CD4-positive, alpha-beta T cell treated with Interleukin-10 for 1 hour (primary cell): ENCODE data around the gene KRT5.
"Not testable (repeated sequence)": the region's sequence is repeated elsewhere in the genome, so short reads cannot be mapped to it uniquely, and the experiment has no call there.

Experiments used
- DNase-seq: peaks from one replicate; pipeline ENCODE4 v3.0.0-alpha.2; 2020

Gene KRT5

DNA sequence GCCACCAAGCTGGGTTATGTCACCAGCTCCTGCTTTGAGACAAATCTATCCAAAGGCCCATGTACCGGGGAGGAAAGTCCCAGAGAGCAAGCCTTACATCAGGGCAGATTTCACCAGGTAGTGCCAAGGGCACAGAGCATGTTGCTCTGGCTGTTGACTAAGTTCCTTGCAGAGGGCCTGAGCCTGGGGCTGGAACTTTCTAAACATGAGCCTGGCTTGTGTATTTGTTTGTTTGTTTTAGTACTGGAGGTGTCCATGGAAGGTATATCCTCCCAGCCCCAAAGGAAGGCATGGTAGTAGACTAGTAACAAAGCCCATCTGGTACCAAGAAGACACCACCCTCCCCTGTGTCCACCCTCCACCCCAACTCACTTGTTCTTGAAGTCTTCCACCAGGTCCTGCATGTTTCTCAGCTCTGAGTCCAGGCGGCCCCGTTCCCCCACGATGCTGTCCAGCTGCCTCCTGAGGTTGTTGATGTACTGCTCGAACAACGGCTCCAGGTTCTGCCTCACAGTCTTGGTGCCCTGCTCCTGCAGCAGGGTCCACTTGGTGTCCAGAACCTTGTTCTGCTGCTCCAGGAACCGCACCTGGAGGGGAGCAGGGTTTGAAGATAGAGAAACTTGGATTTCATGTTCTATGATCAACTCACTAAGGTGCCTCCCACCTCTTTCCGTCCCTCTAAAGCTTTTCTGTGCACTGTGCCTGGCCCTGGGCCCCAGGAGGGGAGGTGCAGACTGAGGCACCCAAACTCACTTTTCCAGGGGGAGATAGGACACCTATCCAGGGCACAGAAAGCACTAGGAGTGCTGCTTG, 1.4 kb downstream of the KRT5 start:
- DNase-seq = no peak

DNA sequence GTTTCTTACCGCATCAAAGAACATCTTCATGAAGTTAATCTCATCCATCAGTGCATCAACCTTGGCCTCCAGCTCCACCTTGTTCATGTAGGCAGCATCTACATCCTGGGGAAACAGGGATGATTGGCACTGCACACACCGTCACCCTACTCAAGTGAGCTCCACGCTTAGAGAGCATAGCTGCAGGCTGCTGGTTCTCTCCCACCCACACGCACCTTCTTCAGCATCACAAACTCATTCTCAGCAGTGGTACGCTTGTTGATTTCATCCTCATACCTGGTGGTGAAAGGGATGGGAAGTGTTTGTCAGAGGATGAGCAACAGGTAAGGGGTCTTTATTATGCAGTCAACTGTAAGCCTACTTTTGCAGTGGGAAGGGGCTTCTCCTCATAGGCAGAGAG, 2.3 kb downstream of the KRT5 start:
- no peak for DNase-seq

DNA sequence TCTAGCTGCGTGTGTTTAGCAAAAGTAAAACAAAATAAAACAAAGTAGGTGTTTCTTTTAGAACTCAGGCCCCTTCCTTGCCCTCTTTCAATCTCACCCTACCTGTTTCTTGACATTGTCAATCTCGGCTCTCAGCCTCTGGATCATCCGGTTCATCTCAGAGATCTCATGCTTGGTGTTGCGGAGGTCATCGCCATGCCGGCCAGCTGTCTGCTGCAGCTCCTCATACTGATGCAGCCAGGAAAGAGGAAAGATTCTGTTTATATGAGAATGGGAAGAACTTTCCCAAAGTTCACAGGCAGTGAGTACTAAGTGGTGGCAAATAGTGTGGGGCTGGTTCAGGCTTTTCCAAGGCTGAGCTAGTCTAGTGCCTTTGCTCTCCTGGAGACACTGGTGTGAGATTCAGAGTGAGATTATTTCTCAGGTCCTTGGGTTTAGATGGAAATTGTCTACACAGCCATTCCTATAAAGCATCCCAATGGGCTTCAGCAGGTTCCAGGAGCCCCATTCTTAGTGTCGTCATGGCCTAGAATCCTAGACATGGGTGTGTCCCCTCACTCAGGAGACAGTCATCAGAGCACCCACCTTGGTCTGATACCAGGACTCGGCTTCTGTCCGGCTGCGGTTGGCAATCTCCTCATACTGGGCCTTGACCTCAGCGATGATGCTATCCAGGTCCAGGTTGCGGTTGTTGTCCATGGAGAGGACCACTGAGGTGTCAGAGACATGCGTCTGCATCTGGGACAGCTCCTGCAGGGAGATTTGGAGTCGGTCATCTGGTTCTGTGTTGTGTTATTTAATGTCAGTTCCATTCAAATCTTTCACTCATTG, 3.0 kb downstream of the KRT5 start:
- DNase-seq = no peak

DNA sequence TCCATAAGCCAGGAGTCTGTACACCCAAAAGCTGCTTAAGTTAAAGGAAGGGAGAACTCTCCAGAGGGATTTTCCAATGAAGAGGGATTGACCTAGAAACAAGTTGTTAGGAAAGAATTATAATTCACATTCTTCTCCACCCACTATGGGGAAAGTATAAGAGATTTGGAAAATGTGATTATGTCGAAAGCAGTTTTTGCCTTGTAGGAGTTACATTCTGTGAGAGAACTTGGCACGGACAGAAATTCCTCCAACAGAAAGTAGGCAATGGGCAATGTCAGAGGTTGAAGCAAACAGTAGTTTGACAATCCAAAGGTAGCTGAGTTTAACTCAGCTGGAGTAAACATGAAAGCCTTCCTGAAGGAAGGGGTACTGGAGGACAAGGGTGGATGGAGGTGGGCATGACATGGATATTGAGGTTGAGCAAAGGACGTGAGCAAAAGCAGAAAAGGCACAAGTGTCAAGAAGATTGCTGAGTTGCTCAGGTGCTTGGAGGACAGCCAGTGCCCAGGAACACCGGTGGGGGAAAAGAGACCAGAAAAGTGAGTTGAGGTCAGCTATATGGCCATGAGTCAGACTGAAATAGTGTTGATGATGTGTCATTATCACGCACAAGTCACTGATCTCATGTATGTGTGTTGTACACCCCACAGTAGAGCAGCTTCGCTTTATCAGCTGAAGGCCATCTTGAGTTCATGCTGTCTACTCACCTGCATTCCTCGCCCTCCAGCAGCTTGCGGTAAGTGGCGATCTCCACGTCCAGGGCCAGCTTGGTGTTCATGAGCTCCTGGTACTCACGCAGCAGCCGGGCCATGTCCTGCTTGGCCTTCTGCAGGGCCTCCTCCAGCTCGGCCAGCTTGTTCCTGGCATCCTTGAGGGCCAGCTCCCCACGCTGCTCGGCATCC, 4.0 kb downstream of the KRT5 start:
- DNase-seq = no peak

DNA sequence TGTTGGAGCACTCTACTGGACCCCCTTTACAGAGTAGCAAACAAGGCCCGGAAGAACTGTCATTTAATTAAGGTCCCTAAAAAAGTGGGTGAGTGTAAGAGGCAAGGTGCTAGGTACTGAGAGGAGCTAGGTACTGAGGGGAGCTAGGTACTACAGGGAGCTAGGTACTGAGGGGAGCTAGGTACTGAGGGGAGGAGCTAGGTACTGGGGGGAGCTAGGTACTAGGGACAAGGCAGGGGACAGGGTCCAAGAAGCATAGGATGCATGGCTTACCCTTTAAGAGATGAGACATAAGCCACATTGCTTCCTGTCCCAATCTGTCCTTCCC, 4.9 kb downstream of the KRT5 start:
- DNase-seq = no peak

DNA sequence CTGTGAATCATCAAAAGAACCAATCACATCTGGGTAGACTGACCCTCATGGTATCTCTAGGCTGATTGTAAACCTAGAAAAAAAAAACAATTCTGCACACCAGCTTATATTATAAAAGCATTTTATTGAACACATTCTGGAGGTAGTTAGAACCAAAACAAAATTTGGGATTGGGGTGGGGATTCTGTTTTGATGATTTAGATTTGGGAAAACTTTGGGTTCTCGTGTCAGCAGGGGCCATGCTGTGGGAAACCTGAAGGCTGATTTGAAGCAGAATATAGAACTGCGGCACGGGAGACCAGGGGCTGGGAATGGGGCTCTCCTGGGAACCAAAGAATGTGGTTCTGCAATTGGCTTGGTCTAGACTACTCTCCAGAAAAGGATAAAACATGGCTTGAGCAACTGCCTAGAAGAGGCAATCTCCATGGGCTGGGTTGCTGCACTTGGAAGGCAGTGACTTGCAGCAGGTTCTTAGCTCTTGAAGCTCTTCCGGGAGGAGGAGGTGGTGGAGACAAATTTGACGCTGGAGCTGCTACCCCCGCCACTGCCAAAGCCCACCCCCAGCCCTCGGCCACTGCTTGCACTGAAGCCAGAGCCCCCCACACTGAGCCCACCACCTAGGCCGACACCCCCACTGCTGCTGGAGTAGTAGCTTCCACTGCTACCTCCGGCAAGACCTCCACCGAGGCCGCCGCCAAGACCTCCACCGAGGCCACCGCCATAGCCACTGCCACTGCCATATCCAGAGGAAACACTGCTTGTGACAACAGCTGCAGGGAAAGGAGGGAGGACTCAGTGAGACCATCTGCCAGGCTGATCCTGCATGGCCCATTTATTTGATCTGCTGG, 5.5 kb downstream of the KRT5 start:
- no peak for DNase-seq

DNA sequence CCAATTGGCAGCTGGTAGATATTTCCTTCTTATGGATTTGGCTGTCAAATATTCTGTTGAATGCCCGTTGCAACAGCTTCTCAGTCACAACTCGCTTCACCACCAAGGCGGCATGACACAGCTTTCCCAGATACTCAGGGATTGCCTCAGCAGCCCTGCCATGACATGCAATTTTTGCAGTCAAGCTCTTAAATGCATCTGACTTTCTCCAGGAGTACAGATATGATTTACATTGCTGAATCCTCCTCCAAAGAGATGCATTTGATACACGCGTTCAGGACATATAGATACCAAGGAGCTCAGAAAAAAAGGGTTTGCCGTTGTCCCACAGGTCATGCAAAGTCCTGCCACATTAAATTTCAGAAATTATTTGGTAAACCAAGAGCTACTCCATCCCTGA, 6.5 kb downstream of the KRT5 start:
- DNase-seq = no peak

DNA sequence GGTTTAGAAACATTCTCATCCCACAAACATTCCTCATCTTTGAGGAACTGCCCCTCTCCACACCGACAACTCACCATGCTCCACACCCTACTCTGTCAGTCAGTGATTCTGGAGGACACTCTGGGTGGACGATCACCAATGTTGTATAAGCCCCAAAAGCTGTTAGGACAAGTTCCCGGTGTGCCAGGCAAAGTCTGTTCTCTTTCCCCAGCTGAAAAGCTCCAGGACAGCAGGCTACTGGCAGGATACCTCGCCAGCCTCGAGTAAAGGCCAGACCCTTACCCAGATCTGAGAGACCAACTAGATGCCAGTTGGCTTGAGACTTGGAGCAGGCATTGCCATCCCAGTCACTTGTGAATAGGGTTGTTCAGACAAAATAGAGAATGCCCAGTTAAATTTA, 12.0 kb downstream of the KRT5 start:
- no peak for DNase-seq

DNA sequence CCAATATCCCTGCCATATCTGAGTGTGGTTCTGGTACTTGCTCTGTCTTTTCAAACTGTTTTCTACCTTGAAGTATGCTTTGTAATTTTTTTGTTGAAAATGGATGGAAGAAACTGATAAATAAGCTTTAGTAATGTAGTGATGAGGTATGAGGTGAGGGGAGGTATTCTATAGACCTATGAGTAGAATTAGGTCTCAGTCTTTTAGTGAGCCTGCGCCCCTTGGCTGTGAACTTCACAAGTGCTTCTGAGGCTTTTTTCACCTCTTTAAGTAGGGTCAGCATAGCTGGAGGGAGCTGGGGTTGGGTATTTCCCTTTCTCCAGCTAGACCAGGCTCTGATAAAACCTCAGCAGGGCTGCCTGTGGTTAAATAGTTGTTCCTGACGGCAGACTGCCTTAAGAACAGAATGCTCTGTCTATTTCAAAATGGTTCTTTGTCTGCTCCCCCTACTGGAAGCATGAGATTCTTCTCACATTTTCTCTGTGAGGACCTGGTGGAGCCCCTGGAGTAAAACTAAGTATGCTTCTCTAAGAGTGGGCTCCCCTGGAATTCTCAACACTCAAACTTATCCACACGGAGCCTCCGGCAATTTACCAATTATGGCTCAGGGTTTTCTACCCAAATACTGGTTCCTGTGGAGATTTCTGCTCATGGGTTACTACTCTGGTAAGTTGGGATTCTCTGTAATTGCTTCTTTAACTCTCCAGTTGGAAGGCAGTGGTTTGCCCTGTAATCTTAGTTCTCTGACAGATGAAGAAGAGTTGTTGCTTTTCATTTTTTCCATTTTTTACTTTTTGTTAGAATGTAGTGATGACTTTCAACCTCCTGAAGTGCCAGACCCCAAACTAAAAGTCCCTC, 13.1 kb downstream of the KRT5 start:
- DNase-seq = peak; percentile 35

DNA sequence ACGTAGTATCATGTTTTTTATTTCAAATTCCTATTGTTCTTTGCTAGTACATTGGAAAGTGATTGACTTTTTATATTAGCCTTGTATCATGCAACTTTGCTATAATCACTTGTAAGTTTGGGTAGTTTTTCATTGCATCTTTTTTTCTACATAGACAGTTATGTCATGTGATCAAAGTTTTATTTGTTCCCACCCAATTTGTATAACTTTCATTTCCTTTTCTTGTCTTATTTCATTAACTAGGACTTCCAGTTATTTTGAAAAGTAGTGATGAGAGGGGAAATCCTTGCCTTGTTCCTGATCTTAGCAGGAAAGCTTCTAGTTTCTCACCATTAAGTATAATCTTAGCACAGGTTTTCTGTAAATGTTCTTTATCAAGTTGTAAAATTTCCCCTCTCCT, 17.3 kb downstream of the KRT5 start:
- DNase-seq = no peak

DNA sequence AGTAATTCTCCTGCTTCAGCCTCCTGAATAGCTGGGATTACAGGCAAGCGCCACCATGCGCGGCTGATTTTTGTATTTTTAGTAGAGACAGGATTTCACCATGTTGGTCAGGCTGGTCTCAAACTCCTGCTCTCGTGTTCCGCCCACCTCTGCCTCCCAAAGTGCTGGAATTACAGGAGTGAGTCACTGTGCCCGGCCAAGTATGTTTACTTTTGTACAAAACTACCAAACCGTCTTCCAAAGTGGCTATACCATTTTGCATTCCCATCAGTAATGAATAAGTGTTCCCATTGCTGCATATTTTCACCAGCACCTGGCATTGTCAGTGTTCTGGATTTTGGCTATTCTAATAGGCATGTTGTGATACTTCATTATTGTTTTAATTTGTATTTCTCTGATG, 18.7 kb downstream of the KRT5 start:
- DNase-seq = no peak

DNA sequence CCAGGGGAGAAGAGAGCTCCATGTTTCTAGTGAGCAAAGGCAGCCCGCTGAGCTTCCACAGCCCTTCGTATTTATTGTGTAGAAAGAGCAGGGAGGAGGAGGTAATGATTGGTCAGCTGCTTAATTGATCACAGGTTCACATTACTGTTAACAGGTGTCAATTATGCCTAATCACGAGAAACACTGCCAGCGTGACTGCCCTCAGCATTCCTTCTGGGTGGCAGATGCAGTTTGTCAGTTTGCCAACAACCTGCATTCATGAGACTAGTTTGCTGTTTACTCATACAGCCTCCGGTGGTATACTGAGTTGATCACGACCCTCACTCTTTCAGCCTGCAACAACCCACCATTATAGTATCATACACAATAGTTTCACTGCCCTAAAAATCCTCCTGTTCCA, 19.6 kb downstream of the KRT5 start:
- DNase-seq = not testable (repeated sequence)

DNA sequence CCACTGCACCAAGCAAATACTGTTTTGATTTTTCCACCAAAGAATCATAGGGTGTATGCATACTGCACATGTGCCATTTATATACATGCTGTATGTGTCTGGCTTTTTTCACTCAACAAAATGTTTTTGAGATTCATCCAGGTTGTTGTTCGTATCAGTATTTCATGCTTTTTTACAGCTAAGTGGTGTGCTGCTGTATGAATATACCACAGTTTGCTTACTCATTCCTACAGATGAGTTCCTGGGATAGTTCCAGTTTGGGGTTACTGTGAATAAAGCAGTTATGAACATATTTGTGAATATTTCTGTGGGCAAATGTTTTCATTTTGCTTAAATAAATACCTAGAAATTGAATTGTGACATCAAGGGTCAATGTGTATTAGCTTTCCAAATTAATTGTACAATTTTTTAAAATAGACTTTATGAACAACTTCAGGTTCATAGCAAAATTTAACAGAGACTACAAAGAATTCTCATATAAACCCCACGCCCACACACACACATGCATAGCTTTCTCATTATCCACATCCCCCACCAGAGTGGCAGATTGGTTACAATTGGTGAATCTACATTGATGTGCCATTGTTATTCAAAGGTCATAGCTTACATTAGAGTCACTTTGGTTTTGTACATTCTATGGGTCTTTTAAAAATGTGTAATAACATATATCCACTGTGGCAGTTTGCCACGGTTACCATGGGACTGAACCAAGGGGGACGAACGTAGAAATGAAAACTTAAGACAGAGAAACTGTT, 20.2 kb downstream of the KRT5 start:
- no peak for DNase-seq

DNA sequence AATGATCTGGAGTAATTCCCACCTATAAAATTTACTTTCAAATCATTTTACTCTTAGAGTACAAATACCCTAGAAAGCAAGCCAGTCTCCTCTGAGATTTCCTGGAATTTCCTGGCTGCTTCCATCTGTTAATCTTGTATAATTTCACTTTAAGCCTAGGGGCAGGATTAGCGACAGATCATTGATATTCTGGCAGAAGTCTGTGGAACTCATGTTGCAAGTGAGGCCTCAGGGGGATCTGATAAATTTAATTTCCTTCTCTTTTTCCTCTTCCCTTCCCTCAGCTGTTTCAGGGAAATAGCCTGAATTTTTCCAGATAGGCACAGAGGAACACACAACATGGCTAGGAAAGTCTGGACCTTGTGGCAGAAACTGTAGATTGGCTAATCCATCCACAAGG, 21.2 kb downstream of the KRT5 start:
- DNase-seq = no peak

DNA sequence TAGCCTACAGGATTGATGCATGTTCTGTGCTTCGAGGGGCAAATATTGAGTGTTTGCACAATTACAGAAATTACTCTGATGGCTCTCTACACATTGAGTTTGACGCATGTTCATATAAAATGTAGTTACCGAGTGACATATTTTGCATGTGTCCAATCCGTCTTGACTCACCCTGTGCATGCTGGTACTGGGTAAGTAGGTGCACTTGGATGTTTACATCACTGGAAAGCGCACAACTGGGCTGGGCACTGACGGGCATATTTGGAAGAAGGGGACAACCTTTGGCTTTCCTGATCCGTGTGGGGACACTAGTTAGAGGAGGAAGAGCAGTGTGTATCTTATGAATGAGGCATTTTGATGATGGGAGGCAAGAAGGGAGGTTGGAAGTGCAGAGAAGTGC, 22.2 kb downstream of the KRT5 start:
- DNase-seq = no peak

DNA sequence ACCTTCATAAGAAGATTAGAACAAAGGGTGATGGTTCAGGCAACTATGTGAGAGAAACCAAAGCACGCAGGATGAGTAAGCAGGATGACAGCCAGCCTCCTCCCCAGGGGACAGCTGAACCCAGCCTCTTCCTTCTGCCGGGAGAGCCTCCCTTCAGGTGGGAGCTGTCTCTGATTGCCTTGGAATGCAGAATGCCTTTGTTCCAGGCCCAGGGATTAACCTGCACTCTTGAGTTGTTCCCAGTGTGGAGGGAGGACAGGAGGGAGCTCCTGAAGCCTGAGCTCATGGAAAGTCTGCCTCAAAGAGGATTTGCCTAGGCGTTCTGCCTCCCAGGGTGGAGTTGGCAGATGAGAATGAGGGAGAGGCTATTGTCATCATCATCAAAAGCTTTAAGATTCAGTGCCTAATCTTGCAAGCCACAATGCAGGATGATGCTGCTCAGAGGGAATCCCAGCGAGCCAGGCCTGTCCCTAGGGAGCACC, 23.6 kb downstream of the KRT5 start:
- DNase-seq = no peak

DNA sequence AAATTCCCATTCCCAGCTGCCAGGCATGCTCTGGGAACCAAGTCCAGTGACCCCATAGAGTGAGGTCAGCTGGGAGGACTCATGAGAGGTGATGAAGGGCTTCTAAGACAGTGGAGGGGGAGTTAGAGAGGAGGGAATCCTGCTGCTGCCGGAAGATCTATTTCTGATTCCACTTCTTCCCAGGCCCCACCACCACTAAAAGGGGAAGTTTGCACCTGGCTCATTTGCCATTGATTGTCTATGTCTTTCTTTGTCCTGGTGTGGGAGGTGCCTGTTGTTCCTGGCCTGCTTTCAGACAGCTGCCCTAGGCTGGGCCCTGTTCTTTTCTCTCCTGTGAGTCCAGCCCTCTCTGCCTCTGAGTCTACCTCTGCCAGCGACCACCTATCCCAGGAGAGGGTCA, 24.1 kb downstream of the KRT5 start:
- DNase-seq = no peak

DNA sequence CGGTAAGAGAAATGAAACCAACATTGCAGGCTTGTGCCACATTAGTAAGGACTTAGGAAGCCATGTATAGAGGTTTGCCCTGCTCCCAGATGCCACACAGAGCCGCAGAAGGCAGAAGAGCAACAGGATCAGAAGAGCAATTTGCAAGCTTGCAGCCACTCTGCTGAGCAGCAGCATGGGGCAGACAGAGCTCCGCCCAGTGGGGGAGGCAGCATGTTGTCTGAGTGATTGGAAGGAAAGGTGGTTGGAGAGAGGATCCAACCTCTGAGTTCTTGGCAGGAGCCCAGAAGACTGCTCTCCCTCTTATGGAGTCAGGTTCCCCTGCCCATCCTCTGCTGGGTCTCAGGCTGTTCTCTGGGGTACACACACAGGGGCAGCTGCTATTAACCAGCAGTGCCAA, 24.8 kb downstream of the KRT5 start:
- DNase-seq = no peak

DNA sequence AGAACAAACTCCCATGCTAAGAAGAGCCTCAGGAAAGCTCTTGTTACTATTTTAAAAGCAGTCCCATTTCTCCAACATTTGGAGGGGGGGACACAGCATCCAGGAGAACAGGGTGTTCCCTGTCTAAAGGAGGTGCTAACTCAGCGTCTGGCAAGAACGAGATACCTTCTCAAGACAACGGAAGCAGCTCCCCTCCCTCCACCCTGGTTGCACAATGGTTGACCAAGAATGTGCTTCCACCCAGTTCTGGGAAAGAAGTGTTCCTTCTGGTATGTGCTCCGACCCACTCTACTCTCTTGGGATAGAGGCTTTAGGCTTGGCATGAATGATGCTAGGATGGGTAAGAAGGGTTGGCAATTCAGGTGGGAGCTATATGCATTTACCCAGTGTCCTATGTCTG, 25.7 kb downstream of the KRT5 start:
- no peak for DNase-seq

DNA sequence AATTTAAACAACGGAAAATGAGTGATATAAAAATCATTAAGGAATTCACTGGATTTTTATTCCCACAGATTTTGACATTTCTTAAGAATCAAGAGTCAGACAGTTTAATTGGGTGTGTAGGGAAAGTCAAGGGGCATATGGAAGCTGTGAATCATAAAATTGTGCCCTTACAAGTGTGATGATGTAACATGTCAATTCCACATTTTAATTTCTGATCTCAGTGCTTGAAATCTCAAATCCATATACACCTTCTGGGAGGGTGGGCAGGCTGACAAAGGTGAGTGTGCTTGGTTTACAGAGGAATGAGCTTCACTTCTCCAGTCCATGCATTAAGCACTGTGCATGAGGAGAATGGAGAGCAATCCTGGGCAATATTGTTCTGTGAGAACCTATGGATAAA, 26.1 kb downstream of the KRT5 start:
- DNase-seq = no peak

DNA sequence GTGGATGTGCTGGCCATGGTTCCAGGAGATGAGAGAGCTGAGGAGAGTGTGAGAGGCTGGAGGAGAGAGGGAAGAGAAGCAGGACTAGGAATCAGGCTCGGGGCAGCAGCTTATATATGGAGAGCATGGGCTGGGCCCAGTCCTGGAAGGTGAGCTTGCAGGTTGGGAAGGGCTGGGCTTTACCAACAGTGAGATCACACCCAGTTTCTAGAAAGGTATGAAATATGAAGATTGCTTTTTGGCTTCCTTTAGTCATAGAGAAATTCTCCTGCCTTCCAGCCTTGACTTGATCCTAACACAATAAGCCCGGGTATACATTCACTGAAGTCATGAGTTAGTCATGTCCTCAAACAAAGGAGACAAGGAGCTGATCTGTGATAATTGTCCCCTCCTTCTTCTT, 27.0 kb downstream of the KRT5 start, which contains the start of gene KRT6A:
Gene KRT6A (minus strand): TSS at position 86 of the 400 bp plus-strand sequence. CDS start 69 bp downstream, at position 17.
- no peak for DNase-seq
